Stomach (tissue), 9 donors: ENCODE data around the gene MISP3. TPM values are rescaled to one million over a fixed set of nuclear protein-coding genes. Genes with fewer than 3 reads are reported as not detected.

ENCODE experiments used
- DNase-seq, 2 donors: peaks; one replicate each; pipeline versions ENCODE4 v3.0.0 to v3.0.0-alpha.2; 2013 to 2019
- H3K27ac ChIP-seq, 5 donors: fragments of 200-600 bp in 4 of 5; sonication (generic) in 4 of 5; one replicate each; pipeline ENCODE4 v1.5.1; 2013 to 2019; ENCODE audit warnings: mild to moderate bottlenecking in 1 of 5, moderate library complexity in 1 of 5
- H3K27me3 ChIP-seq, 3 donors: fragments of 200-600 bp; sonication (generic); one replicate each; pipeline ENCODE4 v1.5.1; 2017 to 2019; ENCODE audit warnings: mixed run types in 1 of 3
- H3K36me3 ChIP-seq, 4 donors: fragments of 200-600 bp; sonication (generic); 1 replicate in 3 of 4; 2 replicates in 1 of 4; pipeline ENCODE4 v1.5.1; 2016 to 2019
- H3K4me1 ChIP-seq, 4 donors: fragments of 200-600 bp; sonication (generic); one replicate each; pipeline ENCODE4 v1.5.1; 2016 to 2019
- H3K4me3 ChIP-seq, 4 donors: fragments of 200-600 bp; sonication (generic) in 3 of 4; one replicate each; pipeline ENCODE4 v1.5.1; 2016 to 2019; ENCODE audit warnings: mild to moderate bottlenecking in 1 of 4
- H3K9me3 ChIP-seq, 4 donors: fragments of 200-600 bp; sonication (generic); one replicate each; pipeline ENCODE4 v1.5.1; 2016 to 2019
- EP300 ChIP-seq: sonication (generic); formaldehyde crosslinking; IDR thresholded peaks from one replicate; pipeline ENCODE4 v1.6.1; 2017; ENCODE audit warnings: antibody characterized with exemption
- POLR2A ChIP-seq, 4 donors: fragments of 450-650 bp; IDR thresholded peaks; one replicate each; pipeline ENCODE4 v1.6.1; 2016; ENCODE audit warnings: antibody characterized with exemption in 4 of 4, control low read depth in 2 of 4, mild to moderate bottlenecking in 1 of 4, moderate library complexity in 1 of 4
- POLR2AphosphoS5 ChIP-seq, 3 donors: sonication (generic); formaldehyde crosslinking; IDR thresholded peaks; one replicate each; pipeline ENCODE4 v1.6.1; 2016; ENCODE audit warnings: antibody characterized with exemption in 3 of 3
- WGBS, 5 donors: extraction: QIAGEN DNeasy Blood & Tissue Kit in 3 of 5; methylation state at CpG; one replicate each; pipeline versions ENCODE4 v1.1.5 to v1.1.7; 2013 to 2018; 5-methylcytosine and 5-hydroxymethylcytosine counted together
- intact Hi-C: fragments of 100-400 bp; cut with DNase I; formaldehyde crosslinking; loops from one replicate; pipeline ENCODE4 v1.15.1; 2023; ENCODE audit warnings: low total_unique reads
- polyA plus RNA-seq, 3 donors: library from polyadenylated mRNA; stranded (reverse); fragments of 200-250 nt; gene quantifications; one replicate each; pipeline ENCODE4 v1.2.3, GENCODE V29; 2013
- total RNA-seq, 5 donors: library from RNA; depleted of rRNA; stranded (reverse); fragments of >200 nt; gene quantifications; one replicate each; pipeline versions ENCODE4 v1.1.0 to v1.2.3, GENCODE V29; 2014 to 2016
- TF ChIP-seq, protein P1 (sequence below), 7 experiments: fragments of 450-650 bp in 4 of 7; fragments of 200-600 bp in 3 of 7; sonication (generic) in 3 of 7; IDR thresholded peaks; one replicate each; pipeline ENCODE4 v1.5.1; 2016 to 2019; ENCODE audit warnings: antibody characterized with exemption in 7 of 7, control low read depth in 2 of 7, mild to moderate bottlenecking in 1 of 7
- donor health status: healthy with polysubstance abuse.
- donor health status: Bipolar disorder and iron deficiency.
- donor health status: healthy.

The MISP3 gene
- total and polyA plus RNA-seq, 8 donors = 2.0 to 88.7 (median 27.4) TPM

DNA sequence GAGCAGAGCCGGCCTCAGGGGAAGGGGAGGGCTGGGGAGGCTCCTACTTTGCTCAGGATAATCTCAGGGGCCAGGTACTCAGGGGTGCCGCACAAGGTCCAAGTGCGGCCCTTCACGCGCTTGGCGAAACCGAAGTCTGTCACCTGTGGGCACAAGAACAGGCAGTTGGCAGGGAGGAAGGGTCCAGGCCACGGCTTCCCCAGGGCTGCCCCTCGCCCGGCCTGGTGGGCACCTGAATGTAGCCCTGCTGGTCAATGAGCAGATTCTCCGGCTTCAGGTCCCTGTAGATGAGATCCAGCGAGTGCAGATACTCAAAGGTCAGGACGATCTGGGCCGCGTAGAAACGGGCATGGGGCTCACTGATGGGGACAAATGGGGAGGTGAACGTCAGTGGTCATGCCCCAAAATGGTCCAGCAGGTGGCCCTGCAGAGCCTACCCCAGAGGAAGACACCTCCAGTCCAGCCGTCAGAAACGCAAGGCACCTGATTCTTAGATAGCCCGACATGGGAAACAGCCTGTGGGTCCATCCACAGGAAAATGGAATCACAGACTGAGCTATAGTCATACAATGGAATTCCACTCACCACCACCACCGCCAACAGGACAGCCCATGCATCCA, 25.1 kb downstream of the MISP3 start:
- no peak for TF ChIP-seq POLR2A (IDR thresholded peaks at IDR 0.05)
- TF ChIP-seq EP300 = no peak
- TF ChIP-seq POLR2AphosphoS5 (IDR thresholded peaks at IDR 0.05) = no peak
- TF ChIP-seq, protein P1, sequence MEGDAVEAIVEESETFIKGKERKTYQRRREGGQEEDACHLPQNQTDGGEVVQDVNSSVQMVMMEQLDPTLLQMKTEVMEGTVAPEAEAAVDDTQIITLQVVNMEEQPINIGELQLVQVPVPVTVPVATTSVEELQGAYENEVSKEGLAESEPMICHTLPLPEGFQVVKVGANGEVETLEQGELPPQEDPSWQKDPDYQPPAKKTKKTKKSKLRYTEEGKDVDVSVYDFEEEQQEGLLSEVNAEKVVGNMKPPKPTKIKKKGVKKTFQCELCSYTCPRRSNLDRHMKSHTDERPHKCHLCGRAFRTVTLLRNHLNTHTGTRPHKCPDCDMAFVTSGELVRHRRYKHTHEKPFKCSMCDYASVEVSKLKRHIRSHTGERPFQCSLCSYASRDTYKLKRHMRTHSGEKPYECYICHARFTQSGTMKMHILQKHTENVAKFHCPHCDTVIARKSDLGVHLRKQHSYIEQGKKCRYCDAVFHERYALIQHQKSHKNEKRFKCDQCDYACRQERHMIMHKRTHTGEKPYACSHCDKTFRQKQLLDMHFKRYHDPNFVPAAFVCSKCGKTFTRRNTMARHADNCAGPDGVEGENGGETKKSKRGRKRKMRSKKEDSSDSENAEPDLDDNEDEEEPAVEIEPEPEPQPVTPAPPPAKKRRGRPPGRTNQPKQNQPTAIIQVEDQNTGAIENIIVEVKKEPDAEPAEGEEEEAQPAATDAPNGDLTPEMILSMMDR (IDR thresholded peaks at IDR 0.05) = no peak
- DNase-seq = no peak
- peaks cover 33 to 70% (median 65%) of the 10 kb centered on the region in 4 donors for H3K36me3 ChIP-seq
- 78 to 85% (median 83%) methylated on average over 21 of the region's 21 CpGs for WGBS, 5 donors
- no peak overlapping the region for H3K27ac ChIP-seq
- no peaks in the 10 kb centered on the region for H3K4me1 ChIP-seq
- H3K9me3 ChIP-seq = peaks cover 0 to 10% (median 9%) of the 10 kb centered on the region in 4 donors
- no peak overlapping the region for H3K4me3 ChIP-seq
- H3K27me3 ChIP-seq = no peaks in the 10 kb centered on the region
- intact Hi-C loops = no loop called here

- H3K27me3 ChIP-seq = no peaks in the 10 kb centered on the region
- intact Hi-C loops = no loop called here
- H3K9me3 ChIP-seq = no peaks in the 10 kb centered on the region
- no peaks in the 10 kb centered on the region for H3K4me1 ChIP-seq
- DNase-seq = no peak
- no peak overlapping the region for H3K27ac ChIP-seq
- TF ChIP-seq, protein P1 (IDR thresholded peaks at IDR 0.05) = no peak
- TF ChIP-seq POLR2A (IDR thresholded peaks at IDR 0.05) (no peak), EP300 (no peak), POLR2AphosphoS5 (IDR thresholded peaks at IDR 0.05) (no peak)
- 95 to 97% (median 96%) methylated on average over 6 of the region's 6 CpGs for WGBS, 5 donors
- H3K4me3 ChIP-seq = no peak overlapping the region
- peaks cover 47 to 99% (median 98%) of the 10 kb centered on the region in 4 donors for H3K36me3 ChIP-seq
Observed at GRCh38 chr19:14101003-14101545, 28.5 kb downstream of the MISP3 start.

- Histone ChIP-seq H3K27ac (no peak overlapping the region), H3K4me1 (peaks cover 0 to 4% (median 0%) of the 10 kb centered on the region in 4 donors), H3K36me3 (peaks cover 48 to 99% (median 98%) of the 10 kb centered on the region in 4 donors), H3K27me3 (no peaks in the 10 kb centered on the region), H3K4me3 (no peak overlapping the region), H3K9me3 (no peaks in the 10 kb centered on the region)
- no peak for DNase-seq
- 59 to 81% (median 69%) methylated on average over 11 of the region's 11 CpGs for WGBS, 5 donors
- TF ChIP-seq, protein P1 (IDR thresholded peaks at IDR 0.05) = no peak
- TF ChIP-seq EP300 (no peak), POLR2A (IDR thresholded peaks at IDR 0.05) (no peak), POLR2AphosphoS5 (IDR thresholded peaks at IDR 0.05) (no peak)
- intact Hi-C loops = no loop called here
Observed at GRCh38 chr19:14102102-14102696, 29.6 kb downstream of the MISP3 start.

GRCh38 chr19:14102756-14103155, 30.2 kb downstream of the MISP3 start:
- Histone ChIP-seq H3K27ac (no peak overlapping the region), H3K4me1 (peaks cover 0 to 9% (median 2%) of the 10 kb centered on the region in 4 donors), H3K4me3 (no peak overlapping the region), H3K27me3 (no peaks in the 10 kb centered on the region), H3K36me3 (peaks cover 43 to 99% (median 98%) of the 10 kb centered on the region in 4 donors), H3K9me3 (no peaks in the 10 kb centered on the region)
- no peak for DNase-seq
- intact Hi-C loops = no loop called here
- TF ChIP-seq POLR2A (IDR thresholded peaks at IDR 0.05) = no peak
- no peak for TF ChIP-seq POLR2AphosphoS5 (IDR thresholded peaks at IDR 0.05)
- no peak for TF ChIP-seq EP300
- 87 to 93% (median 90%) methylated on average over 9 to 10 of the region's 10 CpGs for WGBS, 5 donors
